ENCODE measurements around the gene RRH. TPM values are rescaled to one million over a fixed set of nuclear protein-coding genes. Genes with fewer than 3 reads are reported as not detected.

The RRH gene
- total RNA-seq, 1 donor from 2014 or later: not detected

GRCh38 chr4:109816894-109817293 is 10.9 kb upstream of the RRH start:
- intact Hi-C loops (cut with micrococcal nuclease): loop anchor here (5.0 to 10.0 kb wide), 3 partner anchors 175 to 1192 kb away; partner anchors contain the start of genes ELOVL6 and RPL34
- no peak for TF ChIP-seq CTCF (IDR thresholded peaks at IDR 0.05)
- ChIA-PET POLR2A (no interaction called here), CTCF (interaction anchor here (1.3 kb wide), 1 partner anchor 383 kb away, joined by 4 read pairs; the partner anchor contains the start of gene SEC24B)
- ATAC-seq (ENCODE audit: low read depth) (no peak), DNase-seq (no peak)
- Mint-ChIP-seq H3K4me3 (peak overlapping the region; percentile 94), H3K36me3 (ENCODE audit: low read depth) (peaks cover 53% of the 10 kb centered on the region), H3K27me3 (no peaks in the 10 kb centered on the region), H3K4me1 (peaks cover 28% of the 10 kb centered on the region), H3K9me3 (no peaks in the 10 kb centered on the region), H3K27ac (no peak overlapping the region)

- Mint-ChIP-seq H3K4me3 (no peak overlapping the region), H3K36me3 (ENCODE audit: low read depth) (peaks cover 65% of the 10 kb centered on the region), H3K27me3 (no peaks in the 10 kb centered on the region), H3K27ac (no peak overlapping the region), H3K4me1 (peaks cover 28% of the 10 kb centered on the region), H3K9me3 (no peaks in the 10 kb centered on the region)
- intact Hi-C loops (cut with micrococcal nuclease): loop anchor here (5.0 to 10.0 kb wide), 3 partner anchors 174 to 1193 kb away; partner anchors contain the start of genes ELOVL6 and RPL34
- DNase-seq (no peak), ATAC-seq (ENCODE audit: low read depth) (no peak)
- no peak for TF ChIP-seq CTCF (IDR thresholded peaks at IDR 0.05)
- CTCF ChIA-PET: no interaction called here
- POLR2A ChIA-PET: interaction anchor here (0.7 kb wide), 1 partner anchor 1871 kb away, joined by 9 read pairs; no protein-coding TSS in a partner anchor
These were observed 9.5 kb upstream of the RRH start for GRCh38 chr4:109818268-109818667.

GRCh38 chr4:109820563-109820962 is 7.2 kb upstream of the RRH start:
- peaks cover 72% of the 10 kb centered on the region for H3K36me3 Mint-ChIP-seq (ENCODE audit: low read depth)
- intact Hi-C loops (cut with micrococcal nuclease): no loop called here
- no peak overlapping the region for H3K27ac Mint-ChIP-seq

GRCh38 chr4:109821185-109821584 is 6.6 kb upstream of the RRH start:
- no peak overlapping the region for H3K27ac Mint-ChIP-seq

More at GRCh38 chr4:109820563-109820962, 7.2 kb upstream of the RRH start:
- POLR2A ChIA-PET: no interaction called here
- DNase-seq (no peak), ATAC-seq (ENCODE audit: low read depth) (no peak)
- H3K9me3 Mint-ChIP-seq: no peaks in the 10 kb centered on the region
- H3K27me3 Mint-ChIP-seq: no peaks in the 10 kb centered on the region
- CTCF ChIA-PET: no interaction called here
- TF ChIP-seq CTCF (IDR thresholded peaks at IDR 0.05): no peak
- peaks cover 18% of the 10 kb centered on the region for H3K4me1 Mint-ChIP-seq
- H3K4me3 Mint-ChIP-seq: no peak overlapping the region

GRCh38 chr4:109826719-109827118 is 1.1 kb upstream of the RRH start:
- Mint-ChIP-seq H3K4me3 (no peak overlapping the region), H3K27me3 (no peaks in the 10 kb centered on the region), H3K9me3 (no peaks in the 10 kb centered on the region), H3K36me3 (ENCODE audit: low read depth) (peaks cover 32% of the 10 kb centered on the region), H3K4me1 (no peaks in the 10 kb centered on the region), H3K27ac (no peak overlapping the region)
- ATAC-seq (ENCODE audit: low read depth): peak; percentile 45
- no peak for TF ChIP-seq CTCF (IDR thresholded peaks at IDR 0.05)
- DNase-seq: no peak
- intact Hi-C loops (cut with micrococcal nuclease): loop anchor here (1.0 to 5.0 kb wide), 2 partner anchors 151 to 404 kb away; no protein-coding TSS in a partner anchor
- ChIA-PET POLR2A (no interaction called here), CTCF (interaction anchor here (1.4 to 4.2 kb wide), 2 partner anchors 152 to 404 kb away, joined by 3 to 25 read pairs; no protein-coding TSS in a partner anchor)

More at GRCh38 chr4:109821185-109821584, 6.6 kb upstream of the RRH start:
- peaks cover 69% of the 10 kb centered on the region for H3K36me3 Mint-ChIP-seq (ENCODE audit: low read depth)
- POLR2A ChIA-PET: no interaction called here
- no peak for TF ChIP-seq CTCF (IDR thresholded peaks at IDR 0.05)
- H3K27me3 Mint-ChIP-seq: no peaks in the 10 kb centered on the region
- CTCF ChIA-PET: no interaction called here
- H3K4me1 Mint-ChIP-seq: peaks cover 12% of the 10 kb centered on the region
- intact Hi-C loops (cut with micrococcal nuclease): no loop called here
- DNase-seq (no peak), ATAC-seq (ENCODE audit: low read depth) (no peak)
- no peaks in the 10 kb centered on the region for H3K9me3 Mint-ChIP-seq
- no peak overlapping the region for H3K4me3 Mint-ChIP-seq
